Hindlimb muscle (tissue), 1 donor: ENCODE data around the gene LACTB. TPM values are rescaled to one million over a fixed set of nuclear protein-coding genes. Genes with fewer than 3 reads are reported as not detected.

Experiments used
- DNase-seq: peaks from one replicate; pipeline ENCODE4 v3.0.0-alpha.2; 2013
- polyA plus RNA-seq: library from polyadenylated mRNA; unstranded; fragments of 120-200 nt; gene quantifications from one replicate; pipeline ENCODE4 v1.2.1, GENCODE V29; 2013; ENCODE audit not compliant: insufficient read length

Gene LACTB
- polyA plus RNA-seq, 1 donor, result 15.2 TPM

- DNase-seq, result no peak
Measured at GRCh38 chr15:63172851-63173451, 51.3 kb downstream of the LACTB start.

- no peak for DNase-seq
Measured at GRCh38 chr15:63176302-63176701, 54.6 kb downstream of the LACTB start.

- DNase-seq, result no peak
Measured at GRCh38 chr15:63178034-63178433, 56.4 kb downstream of the LACTB start.

- no peak for DNase-seq
Measured at GRCh38 chr15:63180746-63181145, 59.1 kb downstream of the LACTB start.

GRCh38 chr15:63181648-63182047 is 60.0 kb downstream of the LACTB start:
- DNase-seq, result no peak

GRCh38 chr15:63185206-63185605 is 63.5 kb downstream of the LACTB start:
- DNase-seq, result no peak

- DNase-seq, result no peak
Measured at GRCh38 chr15:63186065-63186464, 64.4 kb downstream of the LACTB start.

GRCh38 chr15:63187589-63188226 is 66.0 kb downstream of the LACTB start:
- no peak for DNase-seq

GRCh38 chr15:63188247-63188925 is 66.7 kb downstream of the LACTB start:
- DNase-seq, result no peak

- DNase-seq, result peak; percentile 96
Measured at GRCh38 chr15:63188926-63189871, 67.5 kb downstream of the LACTB start, which contains the start of gene RAB8B. TSS of gene RAB8B (plus strand) at chr15:63189606. CDS start at chr15:63189625, 19 bp downstream.

- no peak for DNase-seq
Measured at GRCh38 chr15:63189941-63190768, 68.5 kb downstream of the LACTB start.

GRCh38 chr15:63190769-63191649 is 69.3 kb downstream of the LACTB start:
- DNase-seq, result no peak

Other genes with a start within 250 kb of the LACTB start
- gene TPM1, start 79.1 kb upstream of the LACTB start, polyA plus RNA-seq, result 6,185 TPM
- gene RPS27L, start 35.6 kb downstream of the LACTB start, polyA plus RNA-seq, result 50.1 TPM
- gene RAB8B, start 67.7 kb downstream of the LACTB start, polyA plus RNA-seq, result 15.1 TPM
- gene APH1B, start 155.7 kb downstream of the LACTB start, polyA plus RNA-seq, result 11.6 TPM